Measurements from ENCODE around the gene ITPRIPL1.

Gene ITPRIPL1

DNA sequence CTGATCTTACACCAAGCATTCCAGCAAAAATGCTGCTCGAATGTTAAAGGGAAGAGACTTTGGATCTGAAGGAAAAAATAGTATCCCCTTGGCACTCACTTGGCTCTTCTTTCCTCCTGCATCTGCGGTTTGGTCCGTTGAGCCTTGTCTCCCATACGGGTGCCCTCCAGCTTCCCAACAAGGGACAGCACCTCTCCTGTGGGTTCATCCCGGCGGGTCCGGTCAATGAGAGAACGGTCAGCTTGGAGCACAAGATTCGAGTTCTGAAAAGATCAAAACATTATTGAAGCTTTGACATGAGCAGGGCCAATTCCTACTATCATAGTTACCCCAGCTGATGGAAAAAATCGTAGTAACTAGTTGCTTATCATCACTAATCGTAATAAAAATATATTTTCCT is 20.5 kb upstream of the ITPRIPL1 start:
- TF ChIP-seq, protein P1, sequence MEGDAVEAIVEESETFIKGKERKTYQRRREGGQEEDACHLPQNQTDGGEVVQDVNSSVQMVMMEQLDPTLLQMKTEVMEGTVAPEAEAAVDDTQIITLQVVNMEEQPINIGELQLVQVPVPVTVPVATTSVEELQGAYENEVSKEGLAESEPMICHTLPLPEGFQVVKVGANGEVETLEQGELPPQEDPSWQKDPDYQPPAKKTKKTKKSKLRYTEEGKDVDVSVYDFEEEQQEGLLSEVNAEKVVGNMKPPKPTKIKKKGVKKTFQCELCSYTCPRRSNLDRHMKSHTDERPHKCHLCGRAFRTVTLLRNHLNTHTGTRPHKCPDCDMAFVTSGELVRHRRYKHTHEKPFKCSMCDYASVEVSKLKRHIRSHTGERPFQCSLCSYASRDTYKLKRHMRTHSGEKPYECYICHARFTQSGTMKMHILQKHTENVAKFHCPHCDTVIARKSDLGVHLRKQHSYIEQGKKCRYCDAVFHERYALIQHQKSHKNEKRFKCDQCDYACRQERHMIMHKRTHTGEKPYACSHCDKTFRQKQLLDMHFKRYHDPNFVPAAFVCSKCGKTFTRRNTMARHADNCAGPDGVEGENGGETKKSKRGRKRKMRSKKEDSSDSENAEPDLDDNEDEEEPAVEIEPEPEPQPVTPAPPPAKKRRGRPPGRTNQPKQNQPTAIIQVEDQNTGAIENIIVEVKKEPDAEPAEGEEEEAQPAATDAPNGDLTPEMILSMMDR (IDR thresholded peaks at IDR 0.05; ENCODE audit: extremely low read depth, missing control alignments), result no peak
- DNase-seq (ENCODE audit: low spot score), result no peak

DNA sequence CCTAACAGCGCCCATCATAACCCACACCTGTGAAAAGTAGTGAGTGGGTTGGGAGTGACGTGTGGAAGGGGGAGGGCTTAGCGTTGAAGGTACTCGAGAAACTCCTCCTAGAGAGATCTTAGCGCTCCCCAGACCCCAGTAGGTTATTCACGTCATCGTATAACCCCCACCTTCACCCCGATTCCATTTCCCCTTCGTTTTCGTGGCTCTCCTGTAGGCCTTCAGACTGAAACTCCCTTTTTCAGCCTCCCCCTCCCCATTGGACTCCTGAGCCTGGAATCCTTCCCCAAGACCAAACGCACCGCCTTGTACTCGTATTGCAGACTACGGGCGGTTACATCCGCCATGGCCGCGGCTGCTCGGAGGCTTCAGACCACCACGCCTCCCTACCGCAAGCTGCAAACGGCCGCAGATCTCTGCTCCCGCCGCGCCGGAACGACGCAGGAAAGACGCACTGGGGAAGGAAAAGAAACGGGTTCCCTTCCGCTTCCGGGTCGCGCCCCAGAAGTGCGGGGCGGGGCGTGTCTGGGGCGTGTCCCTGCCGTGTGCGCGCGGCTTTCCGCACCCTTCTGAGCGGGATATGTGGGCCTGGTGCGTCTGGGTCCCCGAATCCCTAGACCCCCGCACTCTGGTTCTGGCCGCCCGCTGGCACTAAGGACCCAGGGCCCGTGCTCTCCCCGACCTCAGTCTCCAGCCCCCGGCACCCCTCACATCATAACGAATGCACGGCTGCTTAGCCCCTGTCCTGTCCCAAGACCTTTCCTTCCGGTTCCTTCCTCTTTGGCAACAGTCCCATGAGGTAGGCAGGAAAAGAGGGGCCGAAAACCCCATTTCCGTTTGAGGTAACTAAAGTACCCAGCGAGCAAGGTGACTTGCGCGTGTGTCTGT is 19.8 kb upstream of the ITPRIPL1 start, which contains the start of gene SNRNP200:
TSS of gene SNRNP200 (minus strand) at position 456 of the 888 bp plus-strand sequence. CDS start at position 347, 109 bp downstream.
- TF ChIP-seq, protein P1 (IDR thresholded peaks at IDR 0.05; ENCODE audit: extremely low read depth, missing control alignments), result no peak
- peak; percentile 86 for DNase-seq (ENCODE audit: low spot score)

DNA sequence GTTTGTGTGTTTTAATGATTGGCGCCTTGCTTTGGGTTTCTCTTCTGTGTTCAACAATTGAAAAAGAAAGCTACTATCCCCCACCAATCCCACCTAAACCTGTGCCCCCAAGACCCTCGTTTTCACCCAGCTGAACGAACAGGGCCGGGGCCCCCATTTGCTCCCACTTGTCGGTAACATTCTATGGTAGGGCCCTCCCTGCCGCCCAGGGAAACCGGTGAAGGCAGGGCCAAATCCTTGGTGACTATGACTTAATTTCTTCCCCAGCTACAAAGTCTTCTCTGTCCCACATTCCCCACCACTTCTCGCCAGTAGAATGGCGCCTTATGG is 19.2 kb upstream of the ITPRIPL1 start:
- TF ChIP-seq, protein P1 (IDR thresholded peaks at IDR 0.05; ENCODE audit: extremely low read depth, missing control alignments), result no peak
- no peak for DNase-seq (ENCODE audit: low spot score)

DNA sequence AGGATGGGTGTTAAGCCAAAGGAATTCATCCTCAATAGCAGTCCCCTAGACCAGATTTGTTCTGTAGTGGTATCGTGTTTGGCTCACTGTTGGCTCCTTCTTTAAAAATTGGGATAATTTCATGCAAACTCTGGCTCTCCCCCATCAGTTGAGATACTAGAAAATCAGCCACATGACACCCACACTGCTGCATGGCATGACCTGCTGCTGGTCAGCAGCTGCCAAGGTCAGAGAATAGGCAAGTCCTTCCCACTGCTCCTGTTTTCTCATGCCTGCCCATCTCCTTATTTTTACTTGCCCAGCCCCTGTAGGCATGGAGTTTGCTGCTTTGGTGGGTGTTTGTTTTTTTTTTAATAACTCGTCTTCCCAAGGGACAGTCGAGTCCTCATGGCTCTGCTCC is 18.7 kb upstream of the ITPRIPL1 start:
- TF ChIP-seq, protein P1 (IDR thresholded peaks at IDR 0.05; ENCODE audit: extremely low read depth, missing control alignments), result no peak
- no peak for DNase-seq (ENCODE audit: low spot score)

DNA sequence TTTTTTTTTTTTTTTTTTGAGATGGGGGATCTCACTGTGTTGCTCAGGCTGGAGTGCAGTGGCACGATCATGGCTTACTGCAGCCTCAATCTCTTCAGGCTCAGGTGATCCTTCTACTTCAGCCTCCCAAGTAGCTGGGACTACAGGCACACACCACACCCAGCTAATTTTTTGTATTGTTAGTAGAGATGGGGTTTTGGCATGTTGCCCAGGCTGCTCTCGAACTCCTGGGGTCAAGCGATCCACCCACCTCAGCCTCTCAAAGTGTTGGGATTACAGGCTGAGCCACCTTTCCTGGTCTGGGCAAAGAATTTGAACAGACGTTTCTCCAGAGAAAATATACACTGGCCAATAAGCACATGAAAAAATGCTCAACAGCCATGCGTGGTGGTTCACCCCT is 16.9 kb upstream of the ITPRIPL1 start:
- no peak for DNase-seq (ENCODE audit: low spot score)
- TF ChIP-seq, protein P1 (IDR thresholded peaks at IDR 0.05; ENCODE audit: extremely low read depth, missing control alignments), result no peak

DNA sequence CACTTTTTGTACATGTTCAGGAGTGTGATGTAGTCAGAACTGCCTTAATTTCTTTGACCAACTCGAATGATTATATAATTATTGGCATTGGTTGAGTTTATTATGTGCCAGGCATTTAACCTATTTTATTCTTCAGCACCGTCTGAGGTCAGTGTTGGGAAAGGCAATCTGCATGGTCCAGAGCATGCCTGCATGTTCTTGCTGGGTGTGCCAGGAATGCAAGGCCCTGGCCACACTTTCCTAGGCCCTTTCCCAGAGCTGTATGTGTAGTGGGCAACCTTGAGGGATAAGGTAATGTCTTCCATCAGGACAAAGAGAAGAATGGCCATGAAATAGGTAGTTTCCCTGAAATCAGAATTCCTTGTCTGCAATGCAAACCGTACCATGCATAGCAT is 10.1 kb upstream of the ITPRIPL1 start:
- TF ChIP-seq, protein P1 (IDR thresholded peaks at IDR 0.05; ENCODE audit: extremely low read depth, missing control alignments), result no peak
- no peak for DNase-seq (ENCODE audit: low spot score)

DNA sequence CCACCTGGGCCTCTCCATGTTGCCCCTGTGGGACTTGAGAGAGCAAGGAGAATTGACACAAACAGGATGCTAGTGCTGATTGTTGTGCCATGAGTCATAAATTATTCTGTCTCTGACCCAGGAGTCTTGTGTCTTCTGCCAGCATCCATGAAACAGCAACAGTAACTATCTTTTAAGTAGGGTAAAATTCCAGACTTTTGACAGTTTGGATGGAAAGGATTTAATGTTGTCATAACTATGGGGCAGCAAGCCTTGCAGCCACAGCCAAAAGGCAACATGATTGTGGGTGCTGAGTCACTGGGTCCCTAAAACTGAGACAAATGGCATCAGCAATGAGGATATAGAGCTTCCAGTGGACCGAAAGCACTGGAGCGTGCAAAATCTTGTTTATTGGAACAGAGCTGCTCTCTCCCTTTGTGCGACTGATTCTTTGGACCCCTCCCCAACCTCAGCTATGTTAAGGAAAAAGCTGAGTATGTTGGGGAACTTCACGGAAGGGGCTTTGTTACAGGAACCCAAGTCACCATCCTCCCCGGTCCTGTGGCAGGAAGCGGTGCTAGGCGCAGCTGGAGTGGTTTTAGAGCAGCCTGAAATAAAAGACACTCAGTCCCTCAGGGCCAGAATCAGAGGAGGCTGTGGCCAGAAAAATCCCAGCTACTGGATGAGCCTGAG is 9.6 kb upstream of the ITPRIPL1 start:
- TF ChIP-seq, protein P1 (IDR thresholded peaks at IDR 0.05; ENCODE audit: extremely low read depth, missing control alignments), result no peak
- DNase-seq (ENCODE audit: low spot score), result peak; percentile 34

All from GM20000 (cell line).